Measurements from ENCODE around the gene SLU7.

DNA sequence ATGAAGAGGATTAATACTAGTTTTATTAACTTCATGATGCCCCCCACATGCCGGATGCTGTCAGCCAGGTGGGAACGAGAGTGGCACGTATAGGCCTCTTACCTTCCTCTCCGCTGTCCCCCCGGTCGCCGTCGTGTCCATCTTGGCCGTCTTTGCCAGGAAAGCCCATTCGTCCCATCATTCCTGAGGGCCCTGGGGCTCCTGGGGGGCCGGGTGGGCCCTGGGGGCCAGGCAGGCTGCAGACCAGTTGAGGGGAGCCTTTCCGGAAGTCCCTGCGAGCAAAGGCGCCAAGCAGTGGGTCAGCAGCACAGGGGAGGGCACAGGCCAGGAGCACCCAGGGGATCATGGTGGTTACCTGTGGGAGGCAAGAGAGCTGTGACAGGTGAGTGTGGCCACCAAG lies 64.2 kb downstream of the SLU7 start:
- TF ChIP-seq, protein P1, sequence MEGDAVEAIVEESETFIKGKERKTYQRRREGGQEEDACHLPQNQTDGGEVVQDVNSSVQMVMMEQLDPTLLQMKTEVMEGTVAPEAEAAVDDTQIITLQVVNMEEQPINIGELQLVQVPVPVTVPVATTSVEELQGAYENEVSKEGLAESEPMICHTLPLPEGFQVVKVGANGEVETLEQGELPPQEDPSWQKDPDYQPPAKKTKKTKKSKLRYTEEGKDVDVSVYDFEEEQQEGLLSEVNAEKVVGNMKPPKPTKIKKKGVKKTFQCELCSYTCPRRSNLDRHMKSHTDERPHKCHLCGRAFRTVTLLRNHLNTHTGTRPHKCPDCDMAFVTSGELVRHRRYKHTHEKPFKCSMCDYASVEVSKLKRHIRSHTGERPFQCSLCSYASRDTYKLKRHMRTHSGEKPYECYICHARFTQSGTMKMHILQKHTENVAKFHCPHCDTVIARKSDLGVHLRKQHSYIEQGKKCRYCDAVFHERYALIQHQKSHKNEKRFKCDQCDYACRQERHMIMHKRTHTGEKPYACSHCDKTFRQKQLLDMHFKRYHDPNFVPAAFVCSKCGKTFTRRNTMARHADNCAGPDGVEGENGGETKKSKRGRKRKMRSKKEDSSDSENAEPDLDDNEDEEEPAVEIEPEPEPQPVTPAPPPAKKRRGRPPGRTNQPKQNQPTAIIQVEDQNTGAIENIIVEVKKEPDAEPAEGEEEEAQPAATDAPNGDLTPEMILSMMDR (IDR thresholded peaks at IDR 0.05): no peak
- TF ChIP-seq GABPA (IDR thresholded peaks at IDR 0.05; ENCODE audit: low read depth) (no peak), SMC3 (IDR thresholded peaks at IDR 0.05; ENCODE audit: low read depth, low read length) (no peak), EP300 (IDR thresholded peaks at IDR 0.05; ENCODE audit: borderline replicate concordance in 1 of 2, low read depth in 1 of 2, low read length in 1 of 2) (no peak), RFX5 (IDR thresholded peaks at IDR 0.05; ENCODE audit: low read length) (no peak), TAF1 (IDR thresholded peaks at IDR 0.05; ENCODE audit: borderline replicate concordance, low read depth, low read length) (no peak), NRF1 (IDR thresholded peaks at IDR 0.05; ENCODE audit: low read depth, low read length) (no peak)
- TF ChIP-seq, protein P2, sequence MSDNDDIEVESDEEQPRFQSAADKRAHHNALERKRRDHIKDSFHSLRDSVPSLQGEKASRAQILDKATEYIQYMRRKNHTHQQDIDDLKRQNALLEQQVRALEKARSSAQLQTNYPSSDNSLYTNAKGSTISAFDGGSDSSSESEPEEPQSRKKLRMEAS (IDR thresholded peaks at IDR 0.05; ENCODE audit: low read depth): no peak
